HG03565 (cell line): Measurements from ENCODE around the gene LRMDA.

Experiments used
- ATAC-seq: cut with Tn5 transposase; IDR thresholded peaks from one replicate; pipeline ENCODE4 v1.9.1; 2021; ENCODE audit warnings: mild to moderate bottlenecking, moderate library complexity; ENCODE audit not compliant: unreplicated experiment

The LRMDA gene

DNA sequence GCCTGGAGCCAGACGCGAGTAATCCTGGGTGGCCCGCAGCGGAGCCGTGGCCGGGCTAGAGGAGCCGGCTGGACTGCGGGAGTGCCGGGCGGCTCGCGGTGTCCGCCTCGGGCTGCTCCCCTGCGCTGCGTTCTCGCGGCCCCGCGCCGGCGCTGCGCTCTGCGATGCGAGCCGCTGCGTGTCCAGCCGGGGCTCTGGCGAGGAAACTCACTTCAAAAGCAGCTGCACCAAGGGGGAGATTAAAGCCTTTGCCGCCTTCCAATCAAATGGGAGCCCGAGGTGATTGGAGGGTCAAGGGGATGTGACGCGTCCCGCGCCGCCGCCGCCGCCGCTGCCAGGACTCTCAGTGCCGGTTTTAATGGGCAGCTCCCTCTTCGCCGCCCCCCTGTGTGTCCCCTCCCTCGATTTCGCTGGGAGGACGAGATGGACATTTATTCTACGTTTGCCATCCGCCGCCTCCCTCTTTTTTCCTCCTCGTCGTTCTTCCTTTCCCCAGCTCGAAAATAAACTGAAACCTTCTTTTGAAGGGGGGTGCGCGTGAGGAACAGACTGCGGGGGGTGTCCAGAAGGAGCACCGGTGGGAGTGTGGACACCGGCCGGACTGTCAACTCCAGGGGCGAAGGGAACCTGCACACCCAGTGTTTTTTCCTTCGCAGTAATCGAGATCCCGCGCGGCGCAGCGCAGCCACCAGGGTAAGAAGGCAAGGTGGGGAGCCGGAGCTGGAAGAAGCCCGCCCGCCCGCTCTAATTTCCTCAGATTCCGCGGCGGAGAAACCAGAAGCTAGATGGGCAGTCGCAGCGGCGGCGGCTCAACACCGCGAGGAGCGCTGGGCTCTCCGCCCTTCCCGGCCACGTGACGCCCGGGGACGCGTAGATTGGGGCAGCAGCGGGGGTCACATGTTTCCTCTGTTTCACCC lies 29.6 kb upstream of the LRMDA start, which contains the start of gene ZNF503:
Gene ZNF503, minus strand, starts transcription at position 196 of the 917 bp plus-strand sequence. CDS start 345 bp downstream, outside the sequence.
- no peak for ATAC-seq

DNA sequence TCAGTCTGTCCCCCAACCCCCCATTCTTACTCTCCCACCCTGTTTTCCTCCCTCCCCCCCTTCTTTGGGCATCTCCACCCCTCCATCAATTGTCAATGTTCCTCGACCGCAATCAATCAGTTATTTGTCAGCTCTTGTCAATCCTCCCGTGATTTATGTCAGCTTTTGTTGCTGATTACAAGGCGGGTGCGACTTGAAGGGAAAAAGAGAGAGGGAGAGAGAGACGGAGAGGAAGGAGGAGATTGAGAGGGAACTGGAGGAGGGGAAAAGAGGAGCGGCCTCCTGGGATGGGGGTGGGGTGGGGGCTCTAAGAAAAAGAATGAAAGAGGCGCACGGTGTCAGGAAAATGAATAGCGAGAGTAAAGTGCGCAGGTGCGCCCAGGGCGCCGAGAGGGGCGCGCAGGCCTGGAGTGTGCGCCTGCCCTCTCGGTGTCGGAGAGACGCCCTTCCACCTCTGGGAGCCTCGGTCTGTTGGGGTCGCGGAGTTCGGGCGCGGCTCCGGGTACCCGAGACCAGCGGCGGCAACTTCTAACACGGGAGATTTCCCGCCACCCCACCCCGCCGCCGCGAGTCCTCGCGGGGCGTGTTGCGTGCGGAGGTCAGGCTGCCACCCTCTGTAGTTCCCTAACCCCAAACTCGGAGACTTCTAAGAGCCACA lies 28.8 kb upstream of the LRMDA start:
- ATAC-seq: no peak

DNA sequence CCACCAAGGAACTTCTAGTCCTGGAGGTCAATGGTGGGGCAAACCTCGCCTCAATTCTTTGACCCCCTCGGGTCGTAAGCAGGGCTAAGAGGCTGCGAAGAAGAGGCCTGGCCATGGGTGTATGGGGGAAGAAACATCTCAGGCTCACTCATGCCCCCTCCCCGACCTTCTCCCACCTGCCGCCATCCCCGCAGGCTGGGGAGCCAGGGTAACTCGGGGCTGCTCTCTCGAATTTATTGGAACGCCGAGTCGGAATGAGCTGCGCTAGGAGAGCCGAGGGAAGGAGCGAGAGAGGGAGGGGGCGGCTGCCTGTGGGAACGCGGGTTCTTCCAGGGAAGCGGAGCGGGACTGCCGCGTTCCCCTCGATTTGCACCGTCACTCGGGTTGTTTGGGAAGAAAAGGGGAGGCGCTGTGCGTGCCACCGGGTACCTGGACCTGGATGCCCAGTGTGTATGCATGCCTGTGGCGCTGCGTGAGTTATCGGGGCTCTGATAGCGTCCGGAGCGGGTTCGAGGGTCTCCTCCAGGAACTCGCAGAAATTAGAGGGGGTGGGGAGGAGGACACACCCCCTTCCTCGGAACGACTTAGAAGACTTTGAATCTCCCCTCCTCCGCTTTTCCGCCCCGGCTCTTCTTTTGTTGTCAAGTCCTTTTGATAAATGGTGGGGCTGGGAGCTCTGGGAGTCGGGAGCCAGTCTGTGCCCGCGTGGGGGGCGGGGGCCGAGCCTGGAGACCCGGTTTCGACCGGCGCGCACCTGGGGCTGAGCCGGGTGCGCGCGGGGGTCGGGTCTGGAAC lies 28.1 kb upstream of the LRMDA start:
- ATAC-seq: no peak

DNA sequence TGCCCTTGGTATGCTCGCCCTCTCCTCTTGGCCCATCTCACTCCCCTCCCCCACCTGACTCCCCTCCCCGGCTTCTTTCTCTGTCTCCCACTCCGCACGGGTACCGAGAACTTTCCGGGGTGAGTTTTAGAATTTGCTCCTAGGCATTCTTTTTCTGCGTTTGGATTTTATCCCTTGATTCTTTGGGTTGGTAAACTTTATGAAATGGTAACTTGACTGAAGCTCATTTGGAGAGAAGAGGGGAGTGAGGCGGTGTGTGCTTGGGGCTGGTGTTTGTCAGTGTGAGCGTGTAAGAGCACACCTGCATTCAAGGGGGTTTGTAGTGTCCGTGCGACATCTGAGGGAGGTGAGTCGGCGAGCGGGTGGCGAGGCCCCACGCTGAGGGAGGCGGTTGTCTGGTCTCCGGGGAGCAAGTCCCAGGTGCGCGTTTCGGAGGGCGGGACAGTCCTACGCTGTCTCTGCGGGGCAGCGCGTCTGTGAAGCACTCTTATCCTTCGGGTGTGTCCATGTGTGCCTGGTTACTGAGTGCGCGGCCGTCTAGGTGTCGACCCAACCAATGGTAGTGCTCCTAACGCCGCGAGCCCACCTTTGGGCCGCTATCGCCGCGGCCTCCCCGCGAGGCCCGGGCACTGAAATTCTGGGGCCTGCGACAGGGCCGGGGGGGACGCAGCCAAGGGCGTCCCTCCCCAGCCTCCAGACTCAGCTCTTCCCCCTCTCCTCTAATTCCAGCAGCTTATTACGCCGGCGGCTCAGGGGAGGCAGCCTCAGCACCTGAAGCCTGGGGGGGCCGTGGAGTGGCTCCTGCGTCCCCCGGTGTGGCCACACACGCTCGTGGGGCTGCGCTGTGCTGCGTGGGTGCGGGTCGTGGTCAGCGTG lies 27.2 kb upstream of the LRMDA start:
- no peak for ATAC-seq

DNA sequence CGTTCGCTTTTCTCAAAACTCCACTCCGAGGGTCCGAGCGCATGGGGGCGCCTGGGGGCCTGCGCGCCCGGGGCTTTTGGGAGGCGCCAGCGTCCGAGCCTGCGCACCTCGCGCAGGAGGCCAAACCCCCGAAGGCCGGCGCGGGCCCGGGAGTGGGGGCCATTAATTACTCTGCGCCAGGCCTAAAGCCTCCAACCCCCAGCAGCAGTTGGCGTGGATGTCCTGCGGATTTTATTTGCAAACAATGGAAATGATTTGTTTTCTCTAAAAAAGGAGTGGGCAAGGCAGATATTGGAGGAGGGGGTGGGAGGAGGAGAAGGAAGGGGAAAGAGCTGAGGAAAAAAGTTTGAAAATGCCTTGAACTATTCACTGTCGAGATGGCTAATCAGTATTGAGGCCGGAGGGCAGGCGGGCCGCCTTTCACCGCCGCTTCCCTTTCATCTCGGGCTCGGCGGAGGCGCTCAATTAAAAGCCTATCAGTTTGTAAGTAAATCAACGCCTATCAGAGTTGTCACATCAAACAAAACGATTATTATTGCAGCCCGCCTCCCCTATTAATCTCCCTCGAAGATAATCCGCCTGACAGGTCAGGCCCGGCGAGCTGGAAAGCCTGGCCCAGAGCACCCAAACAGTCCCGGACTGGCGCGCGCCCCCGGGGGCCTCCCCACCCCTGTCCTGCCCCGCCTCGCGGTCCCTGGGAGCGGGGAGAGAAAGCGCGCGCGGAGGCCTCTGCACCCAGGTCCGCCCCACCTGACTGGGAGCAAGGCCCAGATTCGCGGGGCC lies 26.4 kb upstream of the LRMDA start:
- ATAC-seq: no peak

DNA sequence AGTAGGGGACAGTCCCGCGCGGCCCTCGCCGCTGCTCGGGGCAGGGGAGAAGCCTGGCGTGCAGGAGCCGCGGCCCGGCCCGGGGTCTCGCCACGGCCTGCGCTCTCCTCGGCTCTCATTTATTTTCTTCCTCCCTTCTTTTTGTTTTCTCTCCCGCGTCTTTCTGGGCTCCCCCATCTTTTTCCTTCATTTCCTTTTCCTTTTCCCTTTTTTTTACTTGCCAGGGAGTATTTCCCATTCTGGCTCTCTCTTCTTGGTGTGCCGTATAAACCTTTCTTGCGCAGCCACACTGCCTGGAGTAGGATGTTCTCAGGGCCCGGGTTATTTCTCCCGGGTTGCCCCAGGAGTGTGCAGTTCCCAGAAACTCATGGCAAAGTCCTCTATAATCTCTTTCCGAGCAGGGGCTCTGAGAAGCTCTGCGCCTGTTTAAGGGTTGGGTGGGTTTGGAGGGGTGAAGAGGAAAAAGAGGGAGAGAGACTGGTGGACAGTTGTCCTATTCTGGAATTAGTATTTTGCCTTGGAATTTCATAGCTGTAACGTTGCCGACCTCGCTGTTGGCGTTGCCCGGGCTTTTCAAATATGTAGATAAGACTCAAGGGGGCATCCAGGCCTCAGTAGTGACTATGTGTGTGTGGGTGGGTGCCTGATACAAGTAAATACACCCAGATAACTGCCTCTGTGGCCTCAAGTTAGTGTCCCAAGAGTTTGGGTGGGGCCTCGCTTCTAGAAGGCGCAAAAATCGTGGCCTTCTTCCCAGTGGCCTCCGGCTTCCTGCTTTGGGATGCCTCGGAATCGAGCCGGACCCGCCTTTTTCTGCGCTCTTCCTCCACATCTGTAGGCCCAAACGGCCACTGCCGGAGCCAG lies 25.6 kb upstream of the LRMDA start:
- ATAC-seq: no peak

DNA sequence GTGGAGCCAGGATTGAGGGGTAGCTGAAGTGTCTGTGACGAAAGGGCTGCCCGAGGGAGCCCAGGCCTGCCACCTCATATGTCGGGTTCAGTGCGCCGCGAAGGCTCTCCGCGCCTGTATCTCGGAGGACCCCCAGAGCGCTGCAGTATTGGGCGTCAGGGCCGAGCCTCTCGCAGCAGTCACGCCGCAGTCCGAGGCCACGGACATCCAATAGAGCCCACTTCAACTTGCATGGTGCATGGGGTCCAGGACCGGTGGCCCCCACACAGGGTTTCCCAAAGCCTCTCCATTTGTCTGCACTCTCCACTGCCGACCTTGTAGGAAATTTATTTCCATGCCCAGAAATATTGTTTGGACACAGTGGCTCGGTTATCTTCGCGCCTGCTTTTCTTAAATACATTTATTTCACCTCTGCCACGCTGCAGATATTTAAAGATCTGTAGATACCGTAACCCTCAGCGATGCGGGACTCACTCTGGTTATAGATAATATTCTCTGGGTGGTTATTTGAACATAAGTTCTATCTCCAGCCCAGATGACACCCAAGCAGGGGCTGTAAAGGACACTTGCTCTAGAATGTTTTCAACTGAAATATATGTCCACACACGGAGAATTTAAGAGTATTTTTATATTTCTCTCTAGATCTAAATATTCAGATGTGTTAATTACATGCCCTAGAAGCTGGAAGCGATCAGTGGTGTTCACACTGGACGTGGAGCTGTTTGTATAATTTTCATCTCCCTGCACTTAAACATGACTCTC lies 24.8 kb upstream of the LRMDA start:
- no peak for ATAC-seq

DNA sequence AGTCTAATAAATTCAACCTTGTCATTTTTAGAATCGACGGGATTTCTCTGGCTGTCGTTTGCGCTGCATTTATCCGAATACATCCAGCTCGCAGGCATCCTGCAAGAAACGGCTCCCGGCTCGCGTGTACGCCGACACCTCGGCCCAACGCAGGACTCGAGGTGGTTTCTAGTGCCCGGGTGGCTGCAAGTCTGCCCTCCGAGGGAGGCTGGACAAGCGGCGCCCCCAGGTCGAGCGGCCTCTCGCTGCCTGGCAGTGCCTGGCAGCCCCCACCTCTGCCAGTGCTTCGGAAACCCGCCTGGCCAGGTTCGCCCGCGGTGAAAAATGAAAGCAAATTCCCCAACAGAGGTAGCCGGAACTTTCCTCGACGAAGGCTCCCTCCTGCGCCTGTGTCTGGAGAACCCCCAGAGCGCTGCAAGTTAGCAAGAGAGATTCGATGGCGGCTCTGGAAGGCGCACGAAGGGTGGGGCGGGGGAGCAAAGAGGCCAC lies 24.2 kb upstream of the LRMDA start:
- no peak for ATAC-seq

DNA sequence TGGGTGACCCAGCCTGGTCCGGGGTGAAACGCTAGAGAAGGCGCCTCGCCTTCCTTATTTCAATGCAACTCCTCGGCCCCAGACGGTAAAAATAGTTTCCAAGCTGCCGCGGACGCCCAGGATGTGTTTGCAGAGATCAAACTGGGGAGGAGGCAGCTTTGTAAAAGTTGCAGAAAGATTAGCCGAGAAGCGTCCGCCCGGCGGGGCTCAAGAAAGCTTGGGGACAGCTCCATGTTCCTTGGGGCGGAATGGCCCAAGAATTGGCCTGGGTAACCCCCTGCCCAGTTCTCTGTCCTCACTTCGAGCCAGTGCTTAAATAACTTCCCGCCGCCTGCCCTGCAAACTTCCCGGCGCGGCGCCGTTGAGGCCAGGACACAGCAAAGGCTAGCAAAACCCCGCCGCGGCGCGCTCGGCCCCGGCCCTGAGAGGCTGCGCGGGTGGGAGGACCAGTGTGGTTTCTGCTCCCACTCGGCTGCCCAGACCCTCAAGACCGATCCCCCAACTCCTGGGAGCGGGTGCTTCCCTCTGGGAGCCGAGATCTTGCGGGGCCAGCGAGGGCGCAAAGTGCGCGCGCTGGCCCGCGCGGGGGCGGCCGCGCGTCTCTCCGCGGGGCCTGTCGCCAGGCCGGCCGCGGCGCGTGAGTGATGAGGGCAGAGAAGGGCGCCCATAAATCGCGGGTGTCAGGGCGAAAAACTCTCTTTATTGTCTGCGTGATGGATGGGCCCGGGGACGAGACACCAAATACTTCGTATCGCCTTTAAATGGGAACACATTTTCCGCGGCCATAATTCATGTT lies 23.5 kb upstream of the LRMDA start:
- ATAC-seq: no peak

DNA sequence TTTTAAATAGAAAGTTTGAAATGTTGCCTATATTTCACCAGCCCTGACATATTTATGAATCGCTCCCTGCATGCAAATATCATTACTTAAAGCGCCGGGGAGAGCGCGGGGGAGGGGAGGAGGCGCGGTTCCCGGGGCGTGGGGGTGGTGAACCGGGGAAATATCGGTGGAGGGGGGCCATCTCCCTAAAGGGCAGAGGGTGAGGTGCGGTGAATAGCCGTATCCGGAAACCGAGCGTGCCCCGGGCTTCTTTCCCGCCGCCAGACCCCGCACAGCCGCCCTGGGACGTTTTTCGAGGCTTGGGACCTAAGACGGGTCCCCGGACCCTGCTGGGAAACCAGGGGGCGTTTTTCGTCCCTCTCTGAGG lies 22.9 kb upstream of the LRMDA start:
- no peak for ATAC-seq

DNA sequence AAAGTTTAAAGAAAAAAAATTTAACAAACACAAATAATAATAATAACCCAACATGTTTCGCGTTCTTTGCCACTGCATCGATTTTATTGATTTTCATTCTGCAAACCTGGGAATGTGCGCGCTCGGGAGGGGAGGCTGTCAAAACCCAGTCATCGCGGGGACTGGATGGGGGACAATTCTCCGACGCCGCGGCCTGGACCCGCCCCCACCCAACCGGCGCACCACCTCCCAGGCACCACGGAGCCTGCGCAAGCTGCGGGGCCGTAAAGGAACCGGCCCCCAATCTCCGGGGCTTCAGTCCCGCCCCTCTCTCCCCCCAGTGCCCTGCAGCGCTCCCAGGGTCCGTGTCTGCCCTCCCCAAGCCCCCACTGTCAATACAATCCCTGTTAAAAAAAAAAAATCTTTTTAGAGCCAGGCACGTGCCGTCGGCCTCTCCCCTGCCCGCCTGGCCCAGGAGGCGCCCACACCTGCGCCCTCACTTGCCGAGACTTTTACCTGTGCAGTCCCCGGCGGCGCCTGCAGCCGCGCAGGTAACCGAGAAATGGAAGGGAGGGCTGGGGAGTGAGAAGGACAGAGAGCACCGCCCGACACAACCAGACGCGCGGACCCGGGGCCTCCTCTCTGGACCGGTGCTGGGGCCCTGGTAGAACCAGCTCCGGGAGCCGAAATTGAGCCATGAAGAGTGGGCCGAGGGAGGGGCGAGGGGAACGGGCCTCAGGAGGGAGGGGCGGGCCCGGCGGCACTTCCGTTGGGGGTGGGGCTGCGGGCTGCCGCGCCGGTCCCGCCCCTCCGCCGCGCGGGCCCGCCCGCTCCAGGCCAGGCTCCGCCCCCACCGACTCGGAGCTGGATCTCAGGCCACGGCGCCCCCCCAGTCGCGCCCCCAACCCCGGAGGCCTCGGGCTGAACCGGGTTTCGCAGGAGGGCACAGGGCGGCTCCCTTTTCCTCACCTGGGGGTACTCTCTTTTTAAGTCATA lies 22.2 kb upstream of the LRMDA start:
- no peak for ATAC-seq

DNA sequence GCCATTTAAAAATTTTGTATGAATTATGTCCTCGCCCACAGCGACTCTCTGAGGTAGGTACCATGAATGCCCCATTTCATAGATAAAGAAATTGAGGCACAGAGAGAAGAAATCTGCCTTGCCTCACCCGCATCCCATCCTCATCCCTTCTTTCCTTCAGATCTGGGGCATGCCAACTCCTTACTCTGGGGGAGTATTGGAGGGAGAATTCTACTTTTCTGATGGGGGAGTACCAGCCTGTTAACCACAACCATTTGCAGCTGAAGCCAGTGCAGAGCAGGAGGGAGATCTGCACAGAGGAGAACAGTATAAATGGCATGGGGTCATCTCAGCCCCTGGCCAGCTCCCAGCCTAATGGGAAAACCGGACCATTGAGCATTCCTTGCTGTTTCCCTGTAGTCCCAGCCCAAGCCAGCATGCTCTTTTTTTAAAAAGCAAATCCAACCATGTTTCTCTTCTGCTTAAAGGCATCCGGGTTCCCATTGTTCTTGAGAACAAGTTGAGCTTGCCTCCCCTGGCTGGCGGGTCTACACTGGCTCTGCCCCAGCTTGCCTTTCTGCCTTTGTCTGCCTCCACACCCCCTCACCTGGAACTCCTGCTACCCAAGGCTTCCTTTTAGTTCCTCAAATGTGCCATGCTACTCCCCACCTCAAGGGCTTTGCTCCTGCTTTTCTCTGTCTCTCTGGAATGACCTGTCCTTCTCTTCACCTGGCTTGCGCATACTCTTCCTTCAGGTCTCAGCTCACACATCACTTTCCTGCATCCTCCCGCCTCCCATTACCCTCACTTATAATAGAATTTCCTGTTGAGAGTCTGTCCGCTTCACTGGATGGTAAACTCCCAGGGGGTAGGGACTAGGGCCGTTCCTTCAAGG lies 21.1 kb upstream of the LRMDA start:
- ATAC-seq: no peak

DNA sequence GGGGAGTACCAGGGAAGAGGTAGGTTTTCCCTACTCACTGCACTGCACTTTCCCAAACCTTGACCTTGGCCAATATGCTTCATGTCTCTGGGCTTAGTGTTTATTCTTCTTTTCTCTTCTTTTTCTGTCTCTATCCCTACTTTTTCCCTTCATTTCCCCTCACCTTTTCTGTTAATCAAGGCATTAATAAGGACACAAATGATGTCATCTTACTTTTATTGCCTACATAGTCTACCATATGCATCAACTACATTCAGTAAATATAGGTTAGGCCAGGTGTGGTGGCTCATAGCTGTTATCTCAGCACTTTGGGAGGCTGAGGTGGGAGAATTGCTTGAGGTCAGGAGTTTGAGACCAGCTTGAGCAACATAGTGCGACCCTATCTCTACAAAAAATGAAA lies 16.9 kb upstream of the LRMDA start:
- ATAC-seq: no peak

DNA sequence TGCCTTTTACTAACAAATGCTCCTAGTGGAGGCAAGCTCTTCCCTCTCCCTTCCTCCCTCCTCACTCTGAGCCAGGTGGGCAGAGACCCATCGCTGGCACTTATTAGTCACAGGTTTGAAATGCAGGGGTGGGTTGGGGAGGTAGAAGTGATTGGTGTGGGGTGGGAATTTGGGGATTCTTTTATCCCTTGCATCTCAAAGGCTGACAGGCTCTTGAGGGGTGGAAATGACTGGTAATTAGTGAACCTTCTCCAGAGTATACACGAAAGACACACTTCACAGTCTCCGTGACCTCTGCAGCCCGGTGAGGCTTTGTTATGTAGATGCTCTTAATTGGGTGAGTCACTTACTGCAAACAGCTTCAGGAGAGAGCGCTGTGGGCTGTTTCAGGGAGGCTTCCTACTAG lies 13.9 kb upstream of the LRMDA start:
- no peak for ATAC-seq

DNA sequence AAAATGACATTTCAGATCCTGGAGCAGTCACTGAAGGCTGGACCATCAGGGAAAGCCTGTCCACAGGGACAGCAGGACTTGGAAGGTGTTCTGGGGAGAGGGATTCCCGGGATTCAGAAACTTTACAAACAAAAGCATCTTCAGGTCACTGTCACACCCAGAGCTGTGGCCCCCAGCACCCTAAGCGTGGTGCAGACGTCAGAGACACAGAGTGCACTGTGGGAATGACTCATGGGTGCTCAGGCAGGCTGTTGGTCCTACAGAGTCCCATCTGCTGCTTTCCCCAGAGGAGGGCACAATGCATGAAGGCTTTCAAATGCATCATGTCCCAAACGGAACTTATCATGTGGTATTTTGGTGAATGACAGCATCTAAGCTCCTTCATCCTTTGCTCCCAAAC lies 13.1 kb upstream of the LRMDA start:
- no peak for ATAC-seq
